ENCODE measurements around the gene KCP.

DNA sequence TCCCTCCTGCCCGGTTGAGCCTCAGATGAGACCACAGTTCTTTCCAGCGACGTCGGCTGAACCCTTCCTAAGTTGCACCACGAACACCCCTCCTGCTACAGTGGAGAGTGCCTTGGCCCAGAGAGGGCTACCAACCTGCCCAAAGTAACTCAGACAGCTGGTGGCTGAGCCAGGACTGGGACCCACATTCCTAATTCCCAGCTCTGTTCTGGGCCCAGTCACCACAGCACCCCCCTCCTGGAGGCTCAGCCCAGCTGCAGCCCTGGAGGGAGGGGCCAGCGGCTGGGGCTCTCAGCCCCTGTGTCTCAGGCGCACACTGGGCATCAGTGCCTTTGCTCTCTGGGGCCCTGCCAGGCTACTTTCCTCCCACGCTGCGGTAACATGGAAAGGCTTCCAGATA is 37.3 kb downstream of the KCP start:
- TF ChIP-seq, protein P1, sequence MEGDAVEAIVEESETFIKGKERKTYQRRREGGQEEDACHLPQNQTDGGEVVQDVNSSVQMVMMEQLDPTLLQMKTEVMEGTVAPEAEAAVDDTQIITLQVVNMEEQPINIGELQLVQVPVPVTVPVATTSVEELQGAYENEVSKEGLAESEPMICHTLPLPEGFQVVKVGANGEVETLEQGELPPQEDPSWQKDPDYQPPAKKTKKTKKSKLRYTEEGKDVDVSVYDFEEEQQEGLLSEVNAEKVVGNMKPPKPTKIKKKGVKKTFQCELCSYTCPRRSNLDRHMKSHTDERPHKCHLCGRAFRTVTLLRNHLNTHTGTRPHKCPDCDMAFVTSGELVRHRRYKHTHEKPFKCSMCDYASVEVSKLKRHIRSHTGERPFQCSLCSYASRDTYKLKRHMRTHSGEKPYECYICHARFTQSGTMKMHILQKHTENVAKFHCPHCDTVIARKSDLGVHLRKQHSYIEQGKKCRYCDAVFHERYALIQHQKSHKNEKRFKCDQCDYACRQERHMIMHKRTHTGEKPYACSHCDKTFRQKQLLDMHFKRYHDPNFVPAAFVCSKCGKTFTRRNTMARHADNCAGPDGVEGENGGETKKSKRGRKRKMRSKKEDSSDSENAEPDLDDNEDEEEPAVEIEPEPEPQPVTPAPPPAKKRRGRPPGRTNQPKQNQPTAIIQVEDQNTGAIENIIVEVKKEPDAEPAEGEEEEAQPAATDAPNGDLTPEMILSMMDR (IDR thresholded peaks at IDR 0.05), result no peak
- TF ChIP-seq POLR2A (IDR thresholded peaks at IDR 0.05), result no peak

All from lower leg skin (tissue), 3 donors.